GM18873 (cell line): ENCODE data around the gene PALLD.
A peak's percentile ranks its signal among the peaks of the same experiment; 100 is the strongest.
"Not testable (repeated sequence)": the region's sequence is repeated elsewhere in the genome, so short reads cannot be mapped to it uniquely, and the experiment has no call there.

Experiments
- ATAC-seq: cut with Tn5 transposase; IDR thresholded peaks from one replicate; pipeline ENCODE4 v1.9.1; 2021; ENCODE audit warnings: mild to moderate bottlenecking, moderate library complexity, moderate number of reproducible peaks; ENCODE audit not compliant: unreplicated experiment, low FRiP score

Gene PALLD

GRCh38 chr4:168802222-168802621, 305.4 kb downstream of the PALLD start:
- ATAC-seq: no peak

- ATAC-seq: not testable (repeated sequence)
These were observed 306.2 kb downstream of the PALLD start for GRCh38 chr4:168803052-168803451.

GRCh38 chr4:168803732-168804131, 306.9 kb downstream of the PALLD start:
- no peak for ATAC-seq

GRCh38 chr4:168804146-168804545, 307.3 kb downstream of the PALLD start:
- ATAC-seq: no peak

GRCh38 chr4:168805341-168805740, 308.5 kb downstream of the PALLD start:
- ATAC-seq: no peak

GRCh38 chr4:168806247-168806646, 309.4 kb downstream of the PALLD start:
- ATAC-seq: not testable (repeated sequence)

GRCh38 chr4:168811207-168811606, 314.4 kb downstream of the PALLD start:
- no peak for ATAC-seq

- ATAC-seq: no peak
These were observed 315.2 kb downstream of the PALLD start for GRCh38 chr4:168811786-168812651.

GRCh38 chr4:168812806-168813205, 316.0 kb downstream of the PALLD start:
- no peak for ATAC-seq

- ATAC-seq: no peak
These were observed 317.0 kb downstream of the PALLD start for GRCh38 chr4:168813890-168814289.

GRCh38 chr4:168815379-168816345, 318.8 kb downstream of the PALLD start:
- ATAC-seq: no peak

- ATAC-seq: no peak
These were observed 320.5 kb downstream of the PALLD start for GRCh38 chr4:168817370-168817769.

- no peak for ATAC-seq
These were observed 325.6 kb downstream of the PALLD start for GRCh38 chr4:168822481-168822880.

GRCh38 chr4:168825975-168826374, 329.1 kb downstream of the PALLD start:
- no peak for ATAC-seq

GRCh38 chr4:168826620-168827019, 329.8 kb downstream of the PALLD start:
- ATAC-seq: no peak

GRCh38 chr4:168830777-168831512, 334.1 kb downstream of the PALLD start:
- no peak for ATAC-seq

GRCh38 chr4:168831585-168831918, 334.7 kb downstream of the PALLD start:
- ATAC-seq: no peak

GRCh38 chr4:168831919-168832762, 335.3 kb downstream of the PALLD start:
- peak; percentile 68 for ATAC-seq

GRCh38 chr4:168832763-168833575, 336.1 kb downstream of the PALLD start:
- no peak for ATAC-seq
